Endothelial cell of umbilical vein (primary cell): ENCODE measurements around the gene MYLK. TPM values are rescaled to one million over a fixed set of nuclear protein-coding genes. Genes with fewer than 3 reads are reported as not detected.
"Not testable (repeated sequence)": the region's sequence is repeated elsewhere in the genome, so short reads cannot be mapped to it uniquely, and the experiment has no call there.

Experiments
- BruUV-seq: library from RNA; stranded (reverse); fragments of 400-500 nt; replicated peaks from 2 replicates; lab custom pipeline; 2021; lab: Mats Ljungman, UMichigan
- CTCF ChIA-PET: fragments of 300-600, 350-600 bp; sonication (Branson Sonifier 250); formaldehyde crosslinking; loops from one replicate; lab custom pipeline; 2021; ENCODE audit warnings: antibody characterized with exemption, inconsistent platforms; lab: Charles Lee
- POLR2A ChIA-PET: fragments of 300-600, 350-600 bp; sonication (Branson Sonifier 250); formaldehyde crosslinking; loops from one replicate; lab custom pipeline; 2021; ENCODE audit warnings: antibody characterized with exemption, inconsistent platforms; lab: Charles Lee
- DNase-seq: peaks from one replicate; pipeline ENCODE4 v3.0.0-alpha.2; 2011; ENCODE audit warnings: low read depth, low spot score
- FAIRE-seq: peaks from 2 replicates; lab custom pipeline; 2011; peaks lifted over from hg19 to GRCh38; lab: Jason Lieb, UNC
- H2AFZ ChIP-seq: 2 replicates; pipeline ENCODE4 v1.6.0; 2012; ENCODE audit warnings: low read depth, low read length, control low read depth, inconsistent platforms
- H3K27ac ChIP-seq: 2 replicates; pipeline ENCODE4 v1.5.1; 2011; ENCODE audit warnings: low read depth, mild to moderate bottlenecking, control low read depth, low read length, moderate library complexity; ENCODE audit not compliant: insufficient read depth
- H3K27me3 ChIP-seq, 2 experiments: 2 replicates each; pipeline versions ENCODE4 v1.6.0 to v1.6.1; 2011; ENCODE audit warnings: low read length in 2 of 2, mixed read lengths in 1 of 2; ENCODE audit not compliant: control insufficient read depth in 2 of 2, insufficient read depth in 2 of 2
- H3K36me3 ChIP-seq, 2 experiments: 2 replicates in 1 of 2; 3 replicates in 1 of 2; pipeline ENCODE4 v1.5.1; 2011; ENCODE audit warnings: low read length in 2 of 2, mild to moderate bottlenecking in 1 of 2, moderate library complexity in 1 of 2; ENCODE audit not compliant: control insufficient read depth in 2 of 2, insufficient read depth in 2 of 2; ENCODE audit errors: extremely low read depth in 1 of 2
- H3K4me1 ChIP-seq: 3 replicates; pipeline ENCODE4 v1.5.1; 2011; ENCODE audit warnings: mild to moderate bottlenecking, low read length; ENCODE audit not compliant: control insufficient read depth, insufficient read depth; ENCODE audit errors: extremely low read depth
- H3K4me2 ChIP-seq: 2 replicates; pipeline ENCODE4 v1.6.1; 2011; ENCODE audit warnings: low read length, control low read depth, mixed read lengths; ENCODE audit not compliant: insufficient read depth
- H3K4me3 ChIP-seq, 3 experiments: fragments of 200-600 bp in 1 of 3; sonication (generic), shearing (Covaris generic) in 1 of 3; replicated peaks in 1 of 3; 2 replicates each; pipeline ENCODE4 v1.5.1; 2011 to 2016; ENCODE audit warnings: control low read depth in 3 of 3, low read length in 3 of 3, mild to moderate bottlenecking in 2 of 3, inconsistent platforms in 1 of 3, low read depth in 1 of 3, moderate library complexity in 1 of 3; ENCODE audit not compliant: insufficient read depth in 1 of 3
- H3K79me2 ChIP-seq: 2 replicates; pipeline ENCODE4 v1.6.0; 2012; ENCODE audit warnings: low read length, inconsistent platforms; ENCODE audit not compliant: control insufficient read depth, insufficient read depth
- H3K9ac ChIP-seq: replicated peaks from 2 replicates; pipeline ENCODE3; 2011; ENCODE audit warnings: low read length, control low read depth; ENCODE audit not compliant: insufficient read depth; ENCODE audit errors: extremely low read depth
- H3K9me1 ChIP-seq: replicated peaks from 3 replicates; pipeline ENCODE4 v1.6.0; 2011; ENCODE audit warnings: mild to moderate bottlenecking, low read length; ENCODE audit not compliant: control insufficient read depth, insufficient read depth; ENCODE audit errors: extremely low read depth
- H3K9me3 ChIP-seq: replicated peaks from 2 replicates; pipeline ENCODE4 v1.5.1; 2012; ENCODE audit warnings: low read length, inconsistent platforms; ENCODE audit not compliant: control insufficient read depth, insufficient read depth
- H4K20me1 ChIP-seq: replicated peaks from 2 replicates; pipeline ENCODE3; 2011; ENCODE audit warnings: mild to moderate bottlenecking, low read length; ENCODE audit not compliant: control insufficient read depth, insufficient read depth; ENCODE audit errors: extremely low read depth
- EZH2 ChIP-seq: IDR thresholded peaks from 2 replicates; pipeline ENCODE4 v1.6.1; 2012; ENCODE audit warnings: borderline replicate concordance, low read depth, mild to moderate bottlenecking, moderate library complexity, low read length, inconsistent platforms; ENCODE audit not compliant: severe bottlenecking
- FOS ChIP-seq: IDR thresholded peaks from 2 replicates; pipeline ENCODE4 v1.6.1; 2011; ENCODE audit warnings: mild to moderate bottlenecking, low read length, moderate library complexity, borderline replicate concordance; ENCODE audit not compliant: insufficient read depth
- GATA2 ChIP-seq: IDR thresholded peaks from 2 replicates; pipeline ENCODE4 v1.7.0; 2011; ENCODE audit warnings: low read depth, mild to moderate bottlenecking, moderate library complexity, mixed read lengths, low read length; ENCODE audit not compliant: insufficient read length, insufficient read depth
- JUN ChIP-seq: IDR thresholded peaks from 2 replicates; pipeline ENCODE4 v1.6.1; 2011; ENCODE audit warnings: borderline replicate concordance, low read depth; ENCODE audit not compliant: insufficient read length, insufficient read depth
- MYC ChIP-seq: IDR thresholded peaks from one replicate; pipeline ENCODE4 v1.6.1; 2011; ENCODE audit warnings: mild to moderate bottlenecking, low read depth, low read length
- POLR2A ChIP-seq: IDR thresholded peaks from 2 replicates; pipeline ENCODE4 v1.6.1; 2012; ENCODE audit warnings: low read depth, mild to moderate bottlenecking, control low read depth, low read length
- POLR2AphosphoS5 ChIP-seq: IDR thresholded peaks from 2 replicates; pipeline ENCODE4 v1.6.1; 2012; ENCODE audit warnings: low read depth, mild to moderate bottlenecking, control low read depth, low read length, moderate library complexity; ENCODE audit not compliant: insufficient read depth
- dilution Hi-C: fragments of 300-500 bp; cut with MboI; formaldehyde crosslinking; loops from one replicate; pipeline ENCODE4 v1.15.0; 2019; ENCODE audit warnings: low sequenced_read_pairs; ENCODE audit not compliant: extremely low pct_ligation_motif_present
- intact Hi-C: fragments of 100-400 bp; cut with micrococcal nuclease; formaldehyde crosslinking; loops from one replicate; pipeline ENCODE4 v1.10.0; 2022
- polyA plus RNA-seq, 4 experiments: library from polyadenylated mRNA; depleted of rRNA in 3 of 4; stranded (reverse) in 3 of 4; unstranded in 1 of 4; fragments of >200 nt; gene quantifications; 2 replicates each; pipeline versions ENCODE4 v1.2.1 to v1.2.3, GENCODE V29; 2011 to 2012; ENCODE audit warnings: missing spikeins in 1 of 4
- total RNA-seq: library from RNA; stranded (reverse); gene quantifications from 2 replicates; pipeline ENCODE4 v1.2.3, GENCODE V29; 2021
- TF ChIP-seq, protein P1 (sequence below): IDR thresholded peaks from 2 replicates; pipeline ENCODE4 v1.6.1; 2011; ENCODE audit not compliant: insufficient read depth, insufficient read length
- TF ChIP-seq, protein P2 (sequence below), 2 donors: IDR thresholded peaks; 1 replicate in 1 of 2; 2 replicates in 1 of 2; pipeline ENCODE4 v1.5.1; 2011; ENCODE audit warnings: low read length in 2 of 2, mild to moderate bottlenecking in 2 of 2, moderate library complexity in 2 of 2, control low read depth in 1 of 2, inconsistent platforms in 1 of 2, low read depth in 1 of 2; ENCODE audit not compliant: insufficient read depth in 1 of 2; ENCODE audit errors: extremely low read depth in 1 of 2

The MYLK gene
- total and polyA plus RNA-seq, 2 donors (not counting 3 experiments of a cell fraction or from before 2014, with no cell fraction given): 10.0 to 22.2 TPM

- no peak overlapping the region for H2AFZ ChIP-seq
- no peak overlapping the region for H3K9ac ChIP-seq
- no peaks in the 10 kb centered on the region for H3K79me2 ChIP-seq
- no peaks in the 10 kb centered on the region for H3K9me3 ChIP-seq
- POLR2A ChIA-PET: no interaction called here
- no peaks in the 10 kb centered on the region for H4K20me1 ChIP-seq
- H3K4me3 ChIP-seq: no peak overlapping the region
- no peaks in the 10 kb centered on the region for H3K27me3 ChIP-seq
- TF ChIP-seq, protein P1, sequence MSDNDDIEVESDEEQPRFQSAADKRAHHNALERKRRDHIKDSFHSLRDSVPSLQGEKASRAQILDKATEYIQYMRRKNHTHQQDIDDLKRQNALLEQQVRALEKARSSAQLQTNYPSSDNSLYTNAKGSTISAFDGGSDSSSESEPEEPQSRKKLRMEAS: no peak
- TF ChIP-seq, protein P2, sequence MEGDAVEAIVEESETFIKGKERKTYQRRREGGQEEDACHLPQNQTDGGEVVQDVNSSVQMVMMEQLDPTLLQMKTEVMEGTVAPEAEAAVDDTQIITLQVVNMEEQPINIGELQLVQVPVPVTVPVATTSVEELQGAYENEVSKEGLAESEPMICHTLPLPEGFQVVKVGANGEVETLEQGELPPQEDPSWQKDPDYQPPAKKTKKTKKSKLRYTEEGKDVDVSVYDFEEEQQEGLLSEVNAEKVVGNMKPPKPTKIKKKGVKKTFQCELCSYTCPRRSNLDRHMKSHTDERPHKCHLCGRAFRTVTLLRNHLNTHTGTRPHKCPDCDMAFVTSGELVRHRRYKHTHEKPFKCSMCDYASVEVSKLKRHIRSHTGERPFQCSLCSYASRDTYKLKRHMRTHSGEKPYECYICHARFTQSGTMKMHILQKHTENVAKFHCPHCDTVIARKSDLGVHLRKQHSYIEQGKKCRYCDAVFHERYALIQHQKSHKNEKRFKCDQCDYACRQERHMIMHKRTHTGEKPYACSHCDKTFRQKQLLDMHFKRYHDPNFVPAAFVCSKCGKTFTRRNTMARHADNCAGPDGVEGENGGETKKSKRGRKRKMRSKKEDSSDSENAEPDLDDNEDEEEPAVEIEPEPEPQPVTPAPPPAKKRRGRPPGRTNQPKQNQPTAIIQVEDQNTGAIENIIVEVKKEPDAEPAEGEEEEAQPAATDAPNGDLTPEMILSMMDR (IDR thresholded peaks at IDR 0.05; ENCODE audit: extremely low read depth in 1 of 2, insufficient read depth in 1 of 2, low read depth in 1 of 2, low read length in 2 of 2): no peak
- TF ChIP-seq POLR2AphosphoS5 (no peak), EZH2 (no peak), GATA2 (no peak), POLR2A (no peak), JUN (no peak), MYC (no peak), FOS (no peak)
- H3K4me1 ChIP-seq: no peaks in the 10 kb centered on the region
- intact Hi-C loops: no loop called here
- no peak overlapping the region for H3K4me2 ChIP-seq
- H3K27ac ChIP-seq: no peak overlapping the region
- H3K36me3 ChIP-seq: no peaks in the 10 kb centered on the region
- H3K9me1 ChIP-seq: no peaks in the 10 kb centered on the region
- CTCF ChIA-PET: interaction anchor here (2.5 to 9.5 kb wide), 2 partner anchors 14 to 56 kb away, joined by 6 to 299 read pairs; no protein-coding TSS in a partner anchor
- FAIRE-seq (no peak), DNase-seq (no peak)
- dilution Hi-C loops: no loop called here
- BruUV-seq: no TSS peak
Observed at GRCh38 chr3:123708531-123708930, 175.6 kb downstream of the MYLK start.

- intact Hi-C loops: not testable (repeated sequence)
Observed at GRCh38 chr3:123707641-123708040, 176.5 kb downstream of the MYLK start.

More at GRCh38 chr3:123707641-123708040, 176.5 kb downstream of the MYLK start:
- BruUV-seq, H3K9ac ChIP-seq, H3K27me3 ChIP-seq, H4K20me1 ChIP-seq, H3K79me2 ChIP-seq, H3K9me1 ChIP-seq, DNase-seq, H3K4me1 ChIP-seq, H3K9me3 ChIP-seq, dilution Hi-C loops, POLR2A ChIA-PET, H2AFZ ChIP-seq, H3K36me3 ChIP-seq, H3K27ac ChIP-seq, H3K4me3 ChIP-seq, H3K4me2 ChIP-seq, FAIRE-seq: not testable (repeated sequence)
- CTCF ChIA-PET: interaction anchor here (1.1 to 9.5 kb wide), 7 partner anchors 9 to 325 kb away, joined by 4 to 299 read pairs (median 10); no protein-coding TSS in a partner anchor
